ENCODE results near the gene ADGB. TPM values are rescaled to one million over a fixed set of nuclear protein-coding genes. Genes with fewer than 3 reads are reported as not detected.

The ADGB gene
- total RNA-seq, 3 donors from 2014 or later = not detected

GRCh38 chr6:146862508-146862919, 263.7 kb downstream of the ADGB start:
- ATAC-seq = no peak

GRCh38 chr6:146864300-146864699, 265.5 kb downstream of the ADGB start:
- H3K9me3 Mint-ChIP-seq = no peaks in the 10 kb centered on the region
- DNase-seq = no peak
- H3K36me3 Mint-ChIP-seq (ENCODE audit: insufficient read depth) = no peaks in the 10 kb centered on the region
- ATAC-seq = no peak
- H3K4me3 Mint-ChIP-seq = no peak overlapping the region
- H3K27me3 Mint-ChIP-seq (ENCODE audit: low read depth) = no peaks in the 10 kb centered on the region
- H3K4me1 Mint-ChIP-seq (ENCODE audit: low read depth) = no peaks in the 10 kb centered on the region

More at GRCh38 chr6:146862508-146862919, 263.7 kb downstream of the ADGB start:
- Mint-ChIP-seq H3K4me3 (no peak overlapping the region), H3K4me1 (ENCODE audit: low read depth) (peaks cover 2% of the 10 kb centered on the region), H3K9me3 (no peaks in the 10 kb centered on the region), H3K27me3 (ENCODE audit: low read depth) (no peaks in the 10 kb centered on the region), H3K36me3 (ENCODE audit: insufficient read depth) (no peaks in the 10 kb centered on the region)
- no peak for DNase-seq

- DNase-seq = no peak
- Mint-ChIP-seq H3K27me3 (ENCODE audit: low read depth) (no peaks in the 10 kb centered on the region), H3K36me3 (ENCODE audit: insufficient read depth) (no peaks in the 10 kb centered on the region), H3K4me3 (no peak overlapping the region), H3K9me3 (no peaks in the 10 kb centered on the region), H3K4me1 (ENCODE audit: low read depth) (no peaks in the 10 kb centered on the region)
- no peak for ATAC-seq
Measured at GRCh38 chr6:146864885-146865284, 266.1 kb downstream of the ADGB start.

Other genes with a start within 250 kb of the ADGB start
- gene RAB32, start 55.1 kb upstream of the ADGB start, total RNA-seq = under 1 TPM; 0.16 to 0.32 (median 0.18) TPM